ENCODE measurements around the gene C2orf78. TPM values are rescaled to one million over a fixed set of nuclear protein-coding genes. Genes with fewer than 3 reads are reported as not detected.
"Not testable (repeated sequence)": the region's sequence is repeated elsewhere in the genome, so short reads cannot be mapped to it uniquely, and the experiment has no call there.

The C2orf78 gene
- total and polyA plus RNA-seq, 7 experiments from 2014 or later, result not detected

GRCh38 chr2:73776869-73777519 lies 7.0 kb upstream of the C2orf78 start:
- Mint-ChIP-seq H3K27ac (peak overlapping the region in 1 of 9 donors; percentile 25), H3K36me3 (peaks cover 0 to 37% (median 24%) of the 10 kb centered on the region in 5 donors), H3K9me3 (peaks cover 0 to 2% (median 0%) of the 10 kb centered on the region in 11 donors), H3K4me1 (peaks cover 27 to 75% (median 56%) of the 10 kb centered on the region in 7 donors), H3K4me3 (peak overlapping the region in 3 of 10 donors; percentile 13 to 35 (median 34)), H3K27me3 (no peaks in the 10 kb centered on the region)
- Histone ChIP-seq H3K4me3 (ENCODE audit: low read length) (no peak overlapping the region), H3K27me3 (ENCODE audit: control insufficient read depth in 2 of 2, insufficient read depth in 2 of 2, low read length in 2 of 2) (no peaks in the 10 kb centered on the region), H3K36me3 (ENCODE audit: control insufficient read depth in 2 of 3, insufficient read depth in 3 of 3, low read length in 3 of 3) (peaks cover 12 to 49% (median 18%) of the 10 kb centered on the region in 3 experiments), H3K4me1 (ENCODE audit: control insufficient read depth in 2 of 2, insufficient read depth in 2 of 2, low read length in 2 of 2) (peaks cover 0 to 16% of the 10 kb centered on the region in 2 donors), H3K27ac (ENCODE audit: low read depth, low read length) (no peak overlapping the region), H3K9me3 (ENCODE audit: control insufficient read depth in 2 of 3, low read length in 3 of 3) (no peaks in the 10 kb centered on the region)
- DNase-seq (no peak), ATAC-seq (no peak)
- POLR2A ChIA-PET, result interaction anchor here (0.9 kb wide), 1 partner anchor 224 kb away, joined by 4 read pairs; no protein-coding TSS in a partner anchor
- intact Hi-C loops (cut with micrococcal nuclease), result loop anchor here in 1 of 2 donors (10.0 kb wide), 1 partner anchor 82 kb away; no protein-coding TSS in a partner anchor
- CTCF ChIA-PET, result no interaction called here

- CTCF ChIA-PET; H3K27me3 Mint-ChIP-seq; ATAC-seq; H3K9me3 ChIP-seq (ENCODE audit: control insufficient read depth in 2 of 3, low read length in 3 of 3); H3K9me3 Mint-ChIP-seq; H3K27me3 ChIP-seq (ENCODE audit: control insufficient read depth in 2 of 2, insufficient read depth in 2 of 2, low read length in 2 of 2): not testable (repeated sequence)
- intact Hi-C loops (cut with micrococcal nuclease), result loop anchor here in 1 of 2 donors (10.0 kb wide), 1 partner anchor 84 kb away; no protein-coding TSS in a partner anchor
- Histone ChIP-seq H3K36me3 (ENCODE audit: control insufficient read depth in 2 of 3, insufficient read depth in 3 of 3, low read length in 3 of 3) (peaks cover 0 to 32% (median 15%) of the 10 kb centered on the region in 3 experiments), H3K4me3 (ENCODE audit: low read length) (peak overlapping the region; percentile 87), H3K27ac (ENCODE audit: low read depth, low read length) (peak overlapping the region; percentile 95), H3K4me1 (ENCODE audit: control insufficient read depth in 2 of 2, insufficient read depth in 2 of 2, low read length in 2 of 2) (peaks cover 0 to 16% of the 10 kb centered on the region in 2 donors)
- H3K4me3 Mint-ChIP-seq, result peak overlapping the region; percentile 95 to 100 (median 98)
- H3K36me3 Mint-ChIP-seq, result peaks cover 0 to 27% (median 21%) of the 10 kb centered on the region in 5 donors
- peaks cover 25 to 56% (median 41%) of the 10 kb centered on the region in 7 donors for H3K4me1 Mint-ChIP-seq
- DNase-seq, result peak in 1 of 9 donors; percentile 1
- H3K27ac Mint-ChIP-seq, result peak overlapping the region; percentile 95 to 100 (median 98)
- POLR2A ChIA-PET, result interaction anchor here (0.7 to 1.0 kb wide), 4 partner anchors 41 to 704 kb away, joined by 3 to 5 read pairs (median 4); partner anchors contain the start of genes CCDC142, TPRKB and TTC31
Measured at GRCh38 chr2:73778867-73779466, 5.0 kb upstream of the C2orf78 start.

GRCh38 chr2:73779467-73780236 lies 4.3 kb upstream of the C2orf78 start, which contains the start of gene DUSP11:
Gene DUSP11, minus strand, starts transcription at chr2:73780103. Its CDS starts 129 bp downstream, at chr2:73779974.
- peaks cover 0 to 4% (median 4%) of the 10 kb centered on the region in 5 donors for H3K27me3 Mint-ChIP-seq
- peaks cover 23 to 49% (median 35%) of the 10 kb centered on the region in 7 donors for H3K4me1 Mint-ChIP-seq
- H3K4me1 ChIP-seq (ENCODE audit: control insufficient read depth in 2 of 2, insufficient read depth in 2 of 2, low read length in 2 of 2), result peaks cover 0 to 16% of the 10 kb centered on the region in 2 donors
- H3K4me3 Mint-ChIP-seq, result peak within 1 kb of the TSS; percentile 95 to 100 (median 98)
- H3K4me3 ChIP-seq (ENCODE audit: low read length), result peak within 1 kb of the TSS; percentile 87
- ATAC-seq, result peak; percentile 100
- intact Hi-C loops (cut with micrococcal nuclease), result loop anchor here (1.0 to 10.0 kb wide), 4 partner anchors 42 to 545 kb away; partner anchors contain the start of genes STAMBP (in 2 of the 2), TPRKB (in 2 of the 2), CCT7 (in 1 of the 2) and PRADC1 (in 1 of the 2)
- peak; percentile 92 to 98 (median 95) for DNase-seq
- peaks cover 0 to 26% (median 9%) of the 10 kb centered on the region in 3 experiments for H3K36me3 ChIP-seq (ENCODE audit: control insufficient read depth in 2 of 3, insufficient read depth in 3 of 3, low read length in 3 of 3)
- no peaks in the 10 kb centered on the region for H3K27me3 ChIP-seq (ENCODE audit: control insufficient read depth in 2 of 2, insufficient read depth in 2 of 2, low read length in 2 of 2)
- POLR2A ChIA-PET, result interaction anchor here (0.7 to 1.0 kb wide), 4 partner anchors 42 to 704 kb away, joined by 3 to 5 read pairs (median 4); partner anchors contain the start of genes CCDC142, TPRKB and TTC31
- H3K9me3 ChIP-seq (ENCODE audit: control insufficient read depth in 2 of 3, low read length in 3 of 3), result no peaks in the 10 kb centered on the region
- peak within 1 kb of the TSS; percentile 95 to 100 (median 98) for H3K27ac Mint-ChIP-seq
- CTCF ChIA-PET, result no interaction called here
- peak within 1 kb of the TSS; percentile 95 for H3K27ac ChIP-seq (ENCODE audit: low read depth, low read length)
- H3K9me3 Mint-ChIP-seq, result peaks cover 0 to 2% (median 0%) of the 10 kb centered on the region in 11 donors
- H3K36me3 Mint-ChIP-seq, result peaks cover 0 to 20% (median 15%) of the 10 kb centered on the region in 5 donors

GRCh38 chr2:73780237-73780582 lies 3.8 kb upstream of the C2orf78 start:
- ATAC-seq, result no peak

GRCh38 chr2:73783402-73783801 lies 581 bp upstream of the C2orf78 start:
- DNase-seq; H3K4me3 ChIP-seq (ENCODE audit: low read length); POLR2A ChIA-PET; H3K9me3 ChIP-seq (ENCODE audit: control insufficient read depth in 2 of 3, low read length in 3 of 3); H3K27ac ChIP-seq (ENCODE audit: low read depth, low read length); H3K36me3 ChIP-seq (ENCODE audit: control insufficient read depth in 2 of 3, insufficient read depth in 3 of 3, low read length in 3 of 3); H3K4me3 Mint-ChIP-seq; H3K27ac Mint-ChIP-seq; H3K9me3 Mint-ChIP-seq; H3K36me3 Mint-ChIP-seq; ATAC-seq; CTCF ChIA-PET; H3K27me3 ChIP-seq (ENCODE audit: control insufficient read depth in 2 of 2, insufficient read depth in 2 of 2, low read length in 2 of 2); H3K4me1 ChIP-seq (ENCODE audit: control insufficient read depth in 2 of 2, insufficient read depth in 2 of 2, low read length in 2 of 2); H3K27me3 Mint-ChIP-seq: not testable (repeated sequence)
- peaks cover 7 to 18% (median 15%) of the 10 kb centered on the region in 7 donors for H3K4me1 Mint-ChIP-seq
- intact Hi-C loops (cut with micrococcal nuclease), result loop anchor here in 1 of 2 donors (10.0 kb wide), 1 partner anchor 549 kb away; the partner anchor contains the start of genes CCT7 and PRADC1

More at GRCh38 chr2:73780237-73780582, 3.8 kb upstream of the C2orf78 start:
- Mint-ChIP-seq H3K27ac (peak overlapping the region; percentile 95 to 100 (median 98)), H3K27me3 (peaks cover 0 to 4% (median 4%) of the 10 kb centered on the region in 5 donors), H3K36me3 (peaks cover 0 to 16% (median 12%) of the 10 kb centered on the region in 5 donors), H3K4me3 (peak overlapping the region; percentile 95 to 100 (median 98)), H3K9me3 (peaks cover 0 to 2% (median 0%) of the 10 kb centered on the region in 11 donors), H3K4me1 (peaks cover 23 to 44% (median 35%) of the 10 kb centered on the region in 7 donors)
- Histone ChIP-seq H3K4me3 (ENCODE audit: low read length) (peak overlapping the region; percentile 87), H3K4me1 (ENCODE audit: control insufficient read depth in 2 of 2, insufficient read depth in 2 of 2, low read length in 2 of 2) (peaks cover 0 to 16% of the 10 kb centered on the region in 2 donors), H3K36me3 (ENCODE audit: control insufficient read depth in 2 of 3, insufficient read depth in 3 of 3, low read length in 3 of 3) (peaks cover 0 to 21% (median 7%) of the 10 kb centered on the region in 3 experiments), H3K27me3 (ENCODE audit: control insufficient read depth in 2 of 2, insufficient read depth in 2 of 2, low read length in 2 of 2) (no peaks in the 10 kb centered on the region), H3K9me3 (ENCODE audit: control insufficient read depth in 2 of 3, low read length in 3 of 3) (no peaks in the 10 kb centered on the region), H3K27ac (ENCODE audit: low read depth, low read length) (peak overlapping the region; percentile 95)
- ChIA-PET CTCF (interaction anchor here (1.4 kb wide), 1 partner anchor 44 kb away, joined by 4 read pairs; no protein-coding TSS in a partner anchor), POLR2A (interaction anchor here (1.0 to 1.2 kb wide), 2 partner anchors 43 kb away, joined by 4 to 6 read pairs; partner anchors contain the start of gene TPRKB)
- DNase-seq, result no peak
- intact Hi-C loops (cut with micrococcal nuclease), result loop anchor here (1.0 to 10.0 kb wide), 3 partner anchors 43 to 545 kb away; partner anchors contain the start of genes STAMBP (in 2 of the 2), TPRKB (in 2 of the 2), CCT7 (in 1 of the 2) and PRADC1 (in 1 of the 2)
